A375 (cell line): ENCODE data around the gene PSMD12. TPM values are rescaled to one million over a fixed set of nuclear protein-coding genes. Genes with fewer than 3 reads are reported as not detected.

Experiments used
- small RNA-seq: library from RNA; depleted of rRNA; stranded (forward); fragments of <200 nt; gene quantifications from one replicate; pipeline ENCODE3, GENCODE V24; 2014
- total RNA-seq: library from RNA; depleted of rRNA; stranded (reverse); fragments of >200 nt; shearing (Covaris generic); gene quantifications from 2 replicates; pipeline ENCODE4 v1.2.3, GENCODE V29; 2014; rRNA removed

Gene PSMD12
- total RNA-seq, result 36.1 and 50.4 TPM in 2 replicates

GRCh38 chr17:67366193-67367157 is at the start of gene PSMD12:
Gene PSMD12 (minus strand): TSS chr17:67366577. CDS start chr17:67366519, 58 bp downstream.

GRCh38 chr17:67376737-67377487 is 10.5 kb upstream of the PSMD12 start, which contains the start of gene PITPNC1:
Gene PITPNC1 (plus strand): TSS chr17:67377281.

Small RNAs within 50 kb of the gene (small RNA-seq; reads per million reads assigned to genes)
- not detected for gene RF00019

Other genes starting within 250 kb of the PSMD12 start
- gene HELZ, start 121.4 kb downstream of the PSMD12 start, total RNA-seq, result 26.1 and 41.5 TPM in 2 replicates
- 27.4 and 34.0 TPM in 2 replicates for gene PITPNC1, start 10.7 kb upstream of the PSMD12 start, total RNA-seq